A549 (cell line): Measurements from ENCODE around the gene SLC24A3. TPM values are rescaled to one million over a fixed set of nuclear protein-coding genes. Genes with fewer than 3 reads are reported as not detected.

Experiments
- ATAC-seq, 2 experiments: fragments of 200-7000 bp in 1 of 2; fragments of >200 bp in 1 of 2; cut with Nextera tagmentation in 1 of 2; cut with Tn5 transposase in 1 of 2; 3 replicates each; pipeline versions ENCODE4 v1.8.0 to v1.9.1; 2018 to 2020; ENCODE audit warnings: mild to moderate bottlenecking in 1 of 2, moderate library complexity in 1 of 2
- CTCF ChIA-PET: fragments of 300-600 bp; sonication (Branson Sonifier 250); formaldehyde crosslinking; extraction: SDS; loops from one replicate; lab custom pipeline; 2021; ENCODE audit warnings: antibody characterized with exemption, inconsistent platforms; lab: Yijun Ruan, JAX
- POLR2A ChIA-PET: fragments of 350-600 bp; formaldehyde crosslinking; extraction: SDS; loops from one replicate; lab custom pipeline; 2021; ENCODE audit warnings: antibody characterized with exemption, inconsistent platforms; lab: Yijun Ruan, JAX
- DNase-seq, 2 experiments: peaks; one replicate each; pipeline versions ENCODE4 v3.0.0 to v3.0.0-alpha.2; 2011 to 2016; ENCODE audit warnings: low read depth in 1 of 2, low spot score in 1 of 2
- FAIRE-seq: peaks from 2 replicates; lab custom pipeline; 2011; peaks lifted over from hg19 to GRCh38; lab: Jason Lieb, UNC
- H3K27ac ChIP-seq, 2 experiments: fragments of >200 bp; sonication (Bioruptor Twin); formaldehyde crosslinking; 3 replicates each; pipeline ENCODE4 v1.5.1; 2016 to 2017
- H3K4me1 ChIP-seq: fragments of >200 bp; sonication (Bioruptor Twin); formaldehyde crosslinking; 3 replicates; pipeline ENCODE4 v1.6.1; 2016
- H3K4me2 ChIP-seq: fragments of >200 bp; sonication (Bioruptor Twin); formaldehyde crosslinking; 3 replicates; pipeline ENCODE4 v1.6.1; 2016
- H3K4me3 ChIP-seq: fragments of >200 bp; sonication (Bioruptor Twin); formaldehyde crosslinking; 3 replicates; pipeline ENCODE4 v1.5.1; 2016
- H3K9me3 ChIP-seq: fragments of >200 bp; sonication (Bioruptor Twin); formaldehyde crosslinking; 3 replicates; pipeline ENCODE4 v1.6.1; 2016
- BCL3 ChIP-seq: fragments of >200 bp; sonication (Bioruptor Twin); formaldehyde crosslinking; IDR thresholded peaks from 3 replicates; pipeline ENCODE4 v1.6.1; 2016
- BHLHE40 ChIP-seq: IDR thresholded peaks from 2 replicates; pipeline ENCODE4 v1.6.1; 2012; ENCODE audit warnings: low read depth, low read length, inconsistent platforms
- ESRRA ChIP-seq: fragments of 150-350 bp; IDR thresholded peaks from 2 replicates; pipeline ENCODE4 v1.6.1; 2014; ENCODE audit warnings: mild to moderate bottlenecking, low read length, borderline replicate concordance
- FOSB ChIP-seq: fragments of 250-450 bp; sonication (Bioruptor Pico); IDR thresholded peaks from 2 replicates; pipeline ENCODE4 v1.5.0; 2020; ENCODE audit warnings: mild to moderate bottlenecking, moderate library complexity
- FOXS1 ChIP-seq: fragments of 250-450 bp; sonication (Bioruptor Pico); IDR thresholded peaks from 2 replicates; pipeline ENCODE4 v1.5.0; 2020; ENCODE audit warnings: mild to moderate bottlenecking, moderate library complexity
- HEYL ChIP-seq: fragments of 250-450 bp; sonication (Bioruptor Pico); IDR thresholded peaks from 2 replicates; pipeline ENCODE4 v1.8.0; 2021; ENCODE audit warnings: mild to moderate bottlenecking, moderate library complexity
- HOXB13 ChIP-seq: fragments of 250-450 bp; sonication (Bioruptor Pico); IDR thresholded peaks from 2 replicates; pipeline ENCODE4 v1.5.0; 2020; ENCODE audit warnings: low read depth, mild to moderate bottlenecking, moderate library complexity
- JUN ChIP-seq, 2 experiments: fragments of >200 bp; sonication (Bioruptor Twin); formaldehyde crosslinking; IDR thresholded peaks; 2 replicates in 1 of 2; 3 replicates in 1 of 2; pipeline ENCODE4 v1.6.1; 2016 to 2017
- KDM1A ChIP-seq: fragments of 200-600 bp; sonication (generic); IDR thresholded peaks from 2 replicates; pipeline ENCODE4 v1.6.1; 2016; ENCODE audit warnings: low read depth, mild to moderate bottlenecking
- MAFK ChIP-seq: fragments of 450-650 bp; IDR thresholded peaks from 2 replicates; pipeline ENCODE4 v1.6.1; 2014; ENCODE audit not compliant: partially characterized antibody
- MAZ ChIP-seq: fragments of 150-350 bp; IDR thresholded peaks from 2 replicates; pipeline ENCODE4 v1.6.1; 2014; ENCODE audit warnings: antibody characterized with exemption, low read depth, low read length, borderline replicate concordance
- NFE2L2 ChIP-seq: fragments of 150-350 bp; conservative IDR thresholded peaks from 2 replicates; pipeline ENCODE4 v1.6.1; 2014; ENCODE audit warnings: low read length
- NPAS2 ChIP-seq: fragments of 250-450 bp; sonication (Bioruptor Pico); IDR thresholded peaks from 2 replicates; pipeline ENCODE4 v1.8.0; 2022; ENCODE audit warnings: mild to moderate bottlenecking, moderate library complexity, borderline replicate concordance
- PHF8 ChIP-seq: fragments of 200-600 bp; sonication (generic); IDR thresholded peaks from 2 replicates; pipeline ENCODE4 v1.6.1; 2016; ENCODE audit warnings: low read depth, mild to moderate bottlenecking, antibody characterized with exemption, moderate library complexity, borderline replicate concordance
- POLR2A ChIP-seq: IDR thresholded peaks from 2 replicates; pipeline ENCODE4 v1.6.1; 2012; ENCODE audit warnings: mild to moderate bottlenecking, low read length
- POLR2AphosphoS2 ChIP-seq: conservative IDR thresholded peaks from 2 replicates; pipeline ENCODE4 v1.6.1; 2012; ENCODE audit warnings: low read length, improper control_type of control experiment, inconsistent platforms
- RAD21 ChIP-seq, 2 experiments: fragments of >200 bp in 1 of 2; sonication (Bioruptor Twin) in 1 of 2; formaldehyde crosslinking in 1 of 2; IDR thresholded peaks in 1 of 2; conservative IDR thresholded peaks in 1 of 2; 2 replicates in 1 of 2; 3 replicates in 1 of 2; pipeline ENCODE4 v1.6.1; 2012 to 2018; ENCODE audit warnings: inconsistent platforms in 1 of 2
- SMC3 ChIP-seq: fragments of >200 bp; sonication (Bioruptor Twin); formaldehyde crosslinking; IDR thresholded peaks from 3 replicates; pipeline ENCODE4 v1.6.1; 2018; ENCODE audit warnings: inconsistent platforms
- ZSCAN20 ChIP-seq: fragments of 250-450 bp; sonication (Bioruptor Pico); IDR thresholded peaks from 2 replicates; pipeline ENCODE4 v1.8.0; 2022; ENCODE audit warnings: mild to moderate bottlenecking, moderate library complexity
- WGBS: methylation state at CpG from one replicate; pipeline ENCODE4 v1.1.6; 2017; ENCODE audit errors: missing lambda C conversion rate; 5-methylcytosine and 5-hydroxymethylcytosine counted together
- polyA plus RNA-seq, 4 experiments: library from polyadenylated mRNA; depleted of rRNA in 3 of 4; stranded (reverse); fragments of >200 nt; fragmentation: RNase III in 1 of 4; extraction: RNeasy Plus Mini Kit Qiagen cat#74134 plus additional on column Dnase treatment in 1 of 4; gene quantifications; 2 replicates in 3 of 4; 3 replicates in 1 of 4; pipeline ENCODE4 v1.2.3, GENCODE V29; 2011 to 2017
- TF ChIP-seq, protein P1 (sequence below): IDR thresholded peaks from 2 replicates; pipeline ENCODE4 v1.6.1; 2012; ENCODE audit warnings: low read depth, borderline replicate concordance
- TF ChIP-seq, protein P2 (sequence below): fragments of 250-450 bp; sonication (Bioruptor Pico); IDR thresholded peaks from 2 replicates; pipeline ENCODE4 v1.5.0; 2021; ENCODE audit warnings: mild to moderate bottlenecking, moderate library complexity, borderline replicate concordance
- TF ChIP-seq, protein P3 (sequence below): fragments of 450-650 bp; IDR thresholded peaks from 2 replicates; pipeline ENCODE4 v1.6.1; 2014; ENCODE audit warnings: antibody characterized with exemption

The SLC24A3 gene
- polyA plus RNA-seq, 2 of the 4 experiments (the other 2 are of a cell fraction), result 0.08 TPM; not detected in 1

DNA sequence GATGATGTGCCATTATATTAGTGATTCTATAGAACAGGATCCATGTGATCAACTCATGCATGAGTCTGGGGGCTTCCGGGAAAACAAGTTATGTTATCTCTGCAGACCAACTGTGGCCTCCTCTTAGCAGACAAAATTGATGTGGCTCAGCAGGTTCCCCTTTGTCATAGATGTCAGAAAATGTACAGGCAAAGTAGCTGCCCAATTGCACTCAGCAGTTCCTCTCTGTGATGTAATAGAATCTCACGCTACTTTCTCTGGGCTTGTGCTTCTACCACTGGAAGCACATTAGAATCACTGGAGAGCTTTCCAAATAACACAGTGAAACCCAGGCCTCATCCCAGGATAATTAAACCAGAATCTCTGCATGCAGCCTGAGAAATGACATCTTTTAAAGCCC lies 253.1 kb downstream of the SLC24A3 start (continued):
- TF ChIP-seq, protein P1, sequence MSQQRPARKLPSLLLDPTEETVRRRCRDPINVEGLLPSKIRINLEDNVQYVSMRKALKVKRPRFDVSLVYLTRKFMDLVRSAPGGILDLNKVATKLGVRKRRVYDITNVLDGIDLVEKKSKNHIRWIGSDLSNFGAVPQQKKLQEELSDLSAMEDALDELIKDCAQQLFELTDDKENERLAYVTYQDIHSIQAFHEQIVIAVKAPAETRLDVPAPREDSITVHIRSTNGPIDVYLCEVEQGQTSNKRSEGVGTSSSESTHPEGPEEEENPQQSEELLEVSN, result no peak
- no peak for TF ChIP-seq BHLHE40
- TF ChIP-seq, protein P2, sequence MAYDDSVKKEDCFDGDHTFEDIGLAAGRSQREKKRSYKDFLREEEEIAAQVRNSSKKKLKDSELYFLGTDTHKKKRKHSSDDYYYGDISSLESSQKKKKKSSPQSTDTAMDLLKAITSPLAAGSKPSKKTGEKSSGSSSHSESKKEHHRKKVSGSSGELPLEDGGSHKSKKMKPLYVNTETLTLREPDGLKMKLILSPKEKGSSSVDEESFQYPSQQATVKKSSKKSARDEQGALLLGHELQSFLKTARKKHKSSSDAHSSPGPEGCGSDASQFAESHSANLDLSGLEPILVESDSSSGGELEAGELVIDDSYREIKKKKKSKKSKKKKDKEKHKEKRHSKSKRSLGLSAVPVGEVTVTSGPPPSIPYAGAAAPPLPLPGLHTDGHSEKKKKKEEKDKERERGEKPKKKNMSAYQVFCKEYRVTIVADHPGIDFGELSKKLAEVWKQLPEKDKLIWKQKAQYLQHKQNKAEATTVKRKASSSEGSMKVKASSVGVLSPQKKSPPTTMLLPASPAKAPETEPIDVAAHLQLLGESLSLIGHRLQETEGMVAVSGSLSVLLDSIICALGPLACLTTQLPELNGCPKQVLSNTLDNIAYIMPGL, result no peak
- TF ChIP-seq PHF8, result no peak
- no peak for TF ChIP-seq JUN (IDR thresholded peaks at IDR 0.05)
- TF ChIP-seq HOXB13 (CRISPR knock-in tag), result no peak
- TF ChIP-seq ZSCAN20 (CRISPR knock-in tag), result no peak

GRCh38 chr20:19466206-19466928 lies 253.9 kb downstream of the SLC24A3 start:
- ATAC-seq, result no peak
- CTCF ChIA-PET, result no interaction called here

GRCh38 chr20:19473216-19473921 lies 260.9 kb downstream of the SLC24A3 start:
- H3K4me1 ChIP-seq, result no peaks in the 10 kb centered on the region
- CTCF ChIA-PET, result interaction anchor here (1.6 kb wide), 1 partner anchor 16 kb away, joined by 3 read pairs; no protein-coding TSS in a partner anchor
- H3K9me3 ChIP-seq, result no peaks in the 10 kb centered on the region
- WGBS, result 34% methylated on average over 8 of the region's 8 CpGs
- TF ChIP-seq NFE2L2 (no peak), POLR2A (no peak), MAFK (no peak), MAZ (no peak), HOXB13 (CRISPR knock-in tag) (no peak), BCL3 (no peak)
- ATAC-seq, result no peak
- DNase-seq, result no peak
- H3K4me3 ChIP-seq, result no peak overlapping the region
- POLR2A ChIA-PET, result no interaction called here
- no peak for FAIRE-seq
- no peak overlapping the region for H3K27ac ChIP-seq
- no peak overlapping the region for H3K4me2 ChIP-seq

More at GRCh38 chr20:19466206-19466928, 253.9 kb downstream of the SLC24A3 start:
- no peak for DNase-seq
- no peaks in the 10 kb centered on the region for H3K9me3 ChIP-seq
- no peak for TF ChIP-seq HEYL (CRISPR knock-in tag)
- no peak for TF ChIP-seq NFE2L2
- TF ChIP-seq SMC3, result no peak
- TF ChIP-seq, all 56 proteins: peak for 0
- H3K4me3 ChIP-seq, result no peak overlapping the region
- POLR2A ChIA-PET, result no interaction called here
- WGBS, result 19% methylated on average over 10 of the region's 10 CpGs
- no peaks in the 10 kb centered on the region for H3K4me1 ChIP-seq
- FAIRE-seq, result no peak
- H3K27ac ChIP-seq, result no peak overlapping the region
- no peak overlapping the region for H3K4me2 ChIP-seq

DNA sequence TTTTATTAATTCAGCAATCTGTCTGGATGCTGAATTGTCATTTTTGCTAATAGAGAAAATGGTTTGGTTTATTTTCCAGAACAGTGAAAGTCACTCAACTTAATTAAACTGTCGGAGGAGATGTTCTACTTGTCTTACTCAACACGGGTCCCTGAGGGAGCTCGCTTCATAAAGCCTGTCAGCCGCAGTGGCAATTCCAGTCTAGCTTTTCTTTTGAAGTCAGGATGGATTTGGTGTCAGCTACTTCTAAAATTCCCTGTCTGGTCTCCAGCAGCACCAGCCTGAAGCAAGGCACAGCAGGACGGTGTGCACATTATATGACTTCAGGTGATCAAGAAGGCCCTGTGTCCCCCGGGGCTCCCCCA lies 261.5 kb downstream of the SLC24A3 start:
- WGBS, result 14% methylated on average over 6 of the region's 6 CpGs
- no peak for ATAC-seq
- no peak for TF ChIP-seq MAFK
- TF ChIP-seq PHF8, result no peak
- TF ChIP-seq RAD21 (conservative IDR thresholded peaks at IDR 0.05 in 1 of 2, IDR thresholded peaks at IDR 0.05 in 1 of 2), result no peak
- TF ChIP-seq FOSB, result no peak
- TF ChIP-seq SMC3, result no peak
- no peak for TF ChIP-seq KDM1A
- TF ChIP-seq, protein P3, sequence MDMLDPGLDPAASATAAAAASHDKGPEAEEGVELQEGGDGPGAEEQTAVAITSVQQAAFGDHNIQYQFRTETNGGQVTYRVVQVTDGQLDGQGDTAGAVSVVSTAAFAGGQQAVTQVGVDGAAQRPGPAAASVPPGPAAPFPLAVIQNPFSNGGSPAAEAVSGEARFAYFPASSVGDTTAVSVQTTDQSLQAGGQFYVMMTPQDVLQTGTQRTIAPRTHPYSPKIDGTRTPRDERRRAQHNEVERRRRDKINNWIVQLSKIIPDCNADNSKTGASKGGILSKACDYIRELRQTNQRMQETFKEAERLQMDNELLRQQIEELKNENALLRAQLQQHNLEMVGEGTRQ, result no peak
- no peak for TF ChIP-seq NPAS2 (CRISPR knock-in tag)
- TF ChIP-seq POLR2AphosphoS2, result no peak
- no peak for TF ChIP-seq ESRRA
- TF ChIP-seq FOXS1 (CRISPR knock-in tag), result no peak
- no peak for TF ChIP-seq HOXB13 (CRISPR knock-in tag)
- TF ChIP-seq, all 56 proteins: peak for 0
- H3K27ac ChIP-seq, result no peak overlapping the region
- no peak for FAIRE-seq
- CTCF ChIA-PET, result interaction anchor here (1.6 kb wide), 1 partner anchor 17 kb away, joined by 3 read pairs; no protein-coding TSS in a partner anchor
- no peak overlapping the region for H3K4me3 ChIP-seq
- DNase-seq, result no peak
- no peaks in the 10 kb centered on the region for H3K4me1 ChIP-seq
- no peaks in the 10 kb centered on the region for H3K9me3 ChIP-seq
- no peak overlapping the region for H3K4me2 ChIP-seq
- POLR2A ChIA-PET, result no interaction called here
